Kidney (tissue), 14 donors: Measurements from ENCODE around the gene EBF4. TPM values are rescaled to one million over a fixed set of nuclear protein-coding genes. Genes with fewer than 3 reads are reported as not detected.

Source experiments
- DNase-seq, 5 donors: peaks; one replicate each; pipeline ENCODE4 v3.0.0-alpha.2; 2013 to 2020
- FAIRE-seq: peaks from 2 replicates; lab custom pipeline; 2012; peaks lifted over from hg19 to GRCh38; lab: Jason Lieb, UNC
- H3K27ac ChIP-seq, 2 donors: one replicate each; pipeline ENCODE4 v1.7.0; 2013; ENCODE audit warnings: low read depth in 2 of 2, low read length in 2 of 2, inconsistent platforms in 1 of 2
- H3K27me3 ChIP-seq: one replicate; pipeline ENCODE4 v1.7.1; 2013; ENCODE audit warnings: low read length, inconsistent platforms; ENCODE audit not compliant: control insufficient read depth, insufficient read depth
- H3K36me3 ChIP-seq, 3 donors: one replicate each; pipeline versions ENCODE4 v1.7.0 to v1.7.1; 2013; ENCODE audit warnings: low read length in 3 of 3, control low read depth in 1 of 3, inconsistent platforms in 1 of 3; ENCODE audit not compliant: insufficient read depth in 3 of 3, control insufficient read depth in 2 of 3
- H3K4me1 ChIP-seq, 3 donors: one replicate each; pipeline versions ENCODE4 v1.7.0 to v1.7.1; 2013; ENCODE audit warnings: low read length in 3 of 3, inconsistent platforms in 1 of 3, low read depth in 1 of 3; ENCODE audit not compliant: control insufficient read depth in 2 of 3, insufficient read depth in 2 of 3
- H3K4me3 ChIP-seq, 3 donors: one replicate each; pipeline versions ENCODE4 v1.7.0 to v1.8.1; 2013; ENCODE audit warnings: low read length in 3 of 3, control low read depth in 1 of 3, inconsistent platforms in 1 of 3
- H3K9ac ChIP-seq, 3 donors: one replicate each; pipeline versions ENCODE4 v1.7.0 to v1.7.1; 2013; ENCODE audit warnings: low read length in 3 of 3, control low read depth in 1 of 3, inconsistent platforms in 1 of 3
- H3K9me3 ChIP-seq, 3 donors: one replicate each; pipeline versions ENCODE4 v1.7.0 to v1.7.1; 2013; ENCODE audit warnings: low read length in 3 of 3, control low read depth in 1 of 3, inconsistent platforms in 1 of 3; ENCODE audit not compliant: control insufficient read depth in 2 of 3, insufficient read depth in 1 of 3
- CTCF ChIP-seq: IDR thresholded peaks from 3 replicates; pipeline ENCODE4 v1.5.1; 2012; ENCODE audit warnings: mild to moderate bottlenecking, moderate library complexity, borderline replicate concordance; ENCODE audit not compliant: insufficient read depth; ENCODE audit errors: extremely low read depth
- intact Hi-C: fragments of 100-400 bp; cut with DNase I; formaldehyde crosslinking; loops from one replicate; pipeline ENCODE4 v1.11.1; 2022
- polyA plus RNA-seq: library from polyadenylated mRNA; stranded (reverse); fragments of 350-450 nt; fragmentation: Illumina TruSeq; extraction: RNeasy Lipid Tissue Mini Kit (QIAGEN cat#74804); gene quantifications from one replicate; pipeline ENCODE4 v1.2.3, GENCODE V29; 2014; ENCODE audit warnings: low read depth, low replicate concordance; ENCODE audit not compliant: insufficient read depth
- total RNA-seq: library from RNA; stranded (reverse); fragmentation: NEBNext Ultra II Directional; extraction: Animal tissue kit (Norgen Biotek cat#: 25700); gene quantifications from one replicate; pipeline ENCODE4 v1.2.1, GENCODE V29; 2021
- donor health status: control.
- donor health status: control.
- donor health status: control.
- donor health status: control.
- donor health status: control.
- donor health status: DM: yes; HTN: yes; CAD: no.
- donor health status: Normal renal cell carcinoma (clear cell type).

EBF4 gene
- total and polyA plus RNA-seq, 2 donors from 2014 or later: 8.8 to 10.2 TPM

- H3K4me3 ChIP-seq: no peak overlapping the region
- no peaks in the 10 kb centered on the region for H3K27me3 ChIP-seq
- intact Hi-C loops: no loop called here
- H3K9me3 ChIP-seq: no peaks in the 10 kb centered on the region
- no peak overlapping the region for H3K27ac ChIP-seq
- peaks cover 27 to 65% (median 40%) of the 10 kb centered on the region in 3 donors for H3K36me3 ChIP-seq
- no peak for TF ChIP-seq CTCF
- DNase-seq (no peak), FAIRE-seq (no peak)
- no peak overlapping the region for H3K9ac ChIP-seq
- peaks cover 0 to 11% (median 5%) of the 10 kb centered on the region in 3 donors for H3K4me1 ChIP-seq
Measured at GRCh38 chr20:2655331-2656116, 37.1 kb upstream of the EBF4 start.

- Histone ChIP-seq H3K36me3 (peaks cover 29 to 74% (median 45%) of the 10 kb centered on the region in 3 donors), H3K27ac (no peak overlapping the region), H3K4me3 (no peak overlapping the region), H3K9ac (no peak overlapping the region), H3K4me1 (peaks cover 0 to 11% (median 5%) of the 10 kb centered on the region in 3 donors), H3K9me3 (no peaks in the 10 kb centered on the region), H3K27me3 (no peaks in the 10 kb centered on the region)
- no peak for FAIRE-seq
- intact Hi-C loops: no loop called here
- DNase-seq: no peak
- no peak for TF ChIP-seq CTCF
Measured at GRCh38 chr20:2656471-2657117, 36.0 kb upstream of the EBF4 start.

- DNase-seq (no peak), FAIRE-seq (no peak)
- Histone ChIP-seq H3K27ac (no peak overlapping the region), H3K27me3 (no peaks in the 10 kb centered on the region), H3K4me3 (no peak overlapping the region), H3K4me1 (peaks cover 0 to 11% (median 5%) of the 10 kb centered on the region in 3 donors), H3K9me3 (no peaks in the 10 kb centered on the region), H3K9ac (no peak overlapping the region), H3K36me3 (peaks cover 29 to 81% (median 45%) of the 10 kb centered on the region in 3 donors)
- no peak for TF ChIP-seq CTCF
- intact Hi-C loops: no loop called here
Measured at GRCh38 chr20:2657241-2657640, 35.3 kb upstream of the EBF4 start.
